Epithelial cell of proximal tubule (primary cell): ENCODE data around the gene TIPIN. TPM values are rescaled to one million over a fixed set of nuclear protein-coding genes. Genes with fewer than 3 reads are reported as not detected.
"Not testable (repeated sequence)": the region's sequence is repeated elsewhere in the genome, so short reads cannot be mapped to it uniquely, and the experiment has no call there.

Experiments
- DNase-seq: peaks from one replicate; pipeline ENCODE4 v3.0.0-alpha.2; 2011; ENCODE audit warnings: low read depth
- H3K4me3 ChIP-seq: 2 replicates; pipeline ENCODE4 v1.5.1; 2011; ENCODE audit warnings: low read depth, mild to moderate bottlenecking, low read length
- CTCF ChIP-seq: conservative IDR thresholded peaks from 2 replicates; pipeline ENCODE4 v1.5.1; 2012; ENCODE audit warnings: low read depth, mild to moderate bottlenecking, low read length
- total RNA-seq: library from RNA; depleted of rRNA; stranded (reverse); fragments of >200 nt; gene quantifications from 2 replicates; pipeline ENCODE4 v1.2.3, GENCODE V29; 2015

The TIPIN gene
- total RNA-seq, 1 donor from 2014 or later: 6.8 TPM

DNA sequence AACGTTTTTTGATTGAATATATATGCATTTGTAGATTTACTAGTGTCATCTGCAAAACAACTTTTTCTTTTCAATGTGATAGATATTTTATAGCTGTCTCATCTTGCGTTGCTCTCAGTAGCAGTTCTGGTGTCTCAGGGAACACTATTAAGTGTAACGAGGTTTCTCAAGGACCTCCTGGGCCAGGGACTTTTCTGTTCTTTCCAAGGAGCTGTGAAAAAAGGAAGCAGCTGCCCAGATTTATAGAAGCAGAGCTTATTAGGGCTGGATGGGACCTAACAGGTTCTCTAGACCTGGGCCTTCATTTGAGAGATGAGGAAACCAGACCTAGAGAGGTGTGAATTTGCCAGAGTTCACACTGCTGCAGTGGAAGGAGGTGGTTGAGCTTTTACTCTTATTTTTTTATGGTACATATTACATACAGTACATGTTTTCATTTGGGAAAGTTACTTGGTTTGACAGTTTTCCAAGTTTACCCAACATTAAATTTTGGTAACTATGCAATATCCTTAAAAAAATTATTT lies 46.3 kb upstream of the TIPIN start:
- no peak overlapping the region for H3K4me3 ChIP-seq
- no peak for DNase-seq
- no peak for TF ChIP-seq CTCF

GRCh38 chr15:66401130-66402021 lies 44.9 kb upstream of the TIPIN start:
- TF ChIP-seq CTCF: peak; percentile 16
- H3K4me3 ChIP-seq: no peak overlapping the region
- DNase-seq: no peak

DNA sequence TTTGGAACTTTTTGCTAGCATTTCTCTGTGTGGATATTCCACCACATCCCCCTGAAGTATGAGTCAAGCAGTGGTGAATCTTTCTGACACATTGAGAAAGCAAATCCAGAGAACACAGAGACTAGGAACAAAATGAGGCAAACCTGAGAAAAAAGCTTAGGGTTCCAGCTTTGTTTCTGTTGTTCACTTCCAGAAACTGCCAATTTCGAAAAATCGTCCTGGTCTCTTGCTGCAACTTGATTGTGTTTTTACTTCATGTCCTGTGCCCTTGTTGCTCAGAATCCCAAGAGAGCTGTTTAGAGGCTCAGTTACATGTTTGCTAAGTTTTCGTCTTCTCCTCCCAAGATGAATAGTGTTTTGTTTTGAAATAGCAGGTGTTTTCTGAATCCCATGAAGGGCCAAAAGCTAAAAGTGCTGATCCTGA lies 43.9 kb upstream of the TIPIN start:
- H3K4me3 ChIP-seq: no peak overlapping the region
- no peak for DNase-seq
- no peak for TF ChIP-seq CTCF

DNA sequence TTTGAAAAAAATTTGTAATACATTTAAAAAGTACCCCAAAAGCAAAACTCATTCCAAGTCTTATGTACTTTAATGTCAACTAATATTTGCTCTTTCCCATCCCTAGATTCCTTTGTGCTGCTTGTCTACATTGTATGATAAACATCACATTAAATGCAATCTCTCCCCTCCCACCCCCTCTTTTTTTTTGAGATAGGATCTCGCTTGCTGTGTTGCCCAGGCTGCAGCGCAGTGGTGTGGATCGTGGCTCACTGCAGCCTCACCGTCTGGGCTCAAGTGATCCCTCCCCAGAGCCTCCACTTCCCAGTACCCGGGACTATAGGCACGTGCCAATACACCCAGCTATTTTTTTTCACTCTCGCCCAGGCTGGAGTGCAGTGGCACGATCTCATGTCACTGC lies 42.8 kb upstream of the TIPIN start:
- DNase-seq: no peak
- TF ChIP-seq CTCF: no peak
- no peak overlapping the region for H3K4me3 ChIP-seq

DNA sequence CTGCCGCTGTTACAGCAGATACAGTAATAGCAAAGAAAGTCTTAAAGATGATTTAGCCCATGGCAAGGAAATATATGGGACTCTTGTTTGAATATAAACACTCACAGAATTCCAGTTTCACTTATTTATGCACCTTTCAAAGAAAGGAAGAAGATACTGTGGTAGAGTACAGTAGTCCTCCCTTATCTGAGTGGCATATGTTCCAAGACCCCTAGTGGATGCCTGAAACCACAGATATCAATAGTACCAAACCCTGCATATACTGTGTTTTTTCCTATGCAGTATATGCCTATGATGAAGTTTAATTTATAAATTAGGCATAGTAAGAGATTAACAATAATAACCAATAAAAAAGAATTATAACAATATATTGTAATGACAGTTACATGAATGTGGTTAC lies 38.4 kb upstream of the TIPIN start:
- TF ChIP-seq CTCF: no peak
- no peak for DNase-seq
- H3K4me3 ChIP-seq: no peak overlapping the region

- H3K4me3 ChIP-seq: no peak overlapping the region
- no peak for DNase-seq
- TF ChIP-seq CTCF: no peak
Observed at GRCh38 chr15:66394472-66394871, 38.0 kb upstream of the TIPIN start.

GRCh38 chr15:66393037-66393436 lies 36.6 kb upstream of the TIPIN start:
- H3K4me3 ChIP-seq, DNase-seq: not testable (repeated sequence)
